GM13977 (cell line): ENCODE results near the gene ST6GALNAC3.

Experiments
- DNase-seq: peaks from one replicate; pipeline ENCODE4 v3.0.0; 2012; ENCODE audit warnings: low spot score
- in situ Hi-C: fragments of 300-500 bp; cut with MboI; formaldehyde crosslinking; loops from one replicate; pipeline ENCODE4 v1.12.0; 2022; ENCODE audit warnings: low sequenced_read_pairs, low pct_unique_long_range_greater_than_20kb, mixed read lengths, inconsistent platforms; ENCODE audit not compliant: unreplicated experiment
- TF ChIP-seq, protein P1 (sequence below): IDR thresholded peaks from 2 replicates; pipeline ENCODE4 v1.5.1; 2012; ENCODE audit warnings: mild to moderate bottlenecking, control low read depth; ENCODE audit not compliant: insufficient read depth; ENCODE audit errors: extremely low read depth, missing control alignments

Gene ST6GALNAC3

DNA sequence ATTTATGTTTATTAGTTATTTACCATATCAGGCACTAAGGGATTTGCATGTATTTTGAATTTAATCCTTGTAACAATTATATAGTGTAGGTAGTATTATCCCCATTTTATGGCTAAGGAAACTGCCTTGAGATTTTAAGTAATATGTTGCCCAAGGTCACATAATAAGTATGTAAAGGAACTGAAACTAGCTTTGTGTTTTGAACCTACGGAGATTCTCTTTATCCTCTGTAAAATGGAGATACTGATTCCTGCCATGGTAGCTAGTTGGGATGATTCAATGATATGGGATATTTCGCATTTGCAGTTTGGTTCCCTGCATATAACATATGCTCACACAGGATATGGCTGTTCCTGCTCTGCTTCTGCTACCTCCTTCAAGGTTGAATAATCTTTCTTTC, 144.3 kb downstream of the ST6GALNAC3 start:
- TF ChIP-seq, protein P1, sequence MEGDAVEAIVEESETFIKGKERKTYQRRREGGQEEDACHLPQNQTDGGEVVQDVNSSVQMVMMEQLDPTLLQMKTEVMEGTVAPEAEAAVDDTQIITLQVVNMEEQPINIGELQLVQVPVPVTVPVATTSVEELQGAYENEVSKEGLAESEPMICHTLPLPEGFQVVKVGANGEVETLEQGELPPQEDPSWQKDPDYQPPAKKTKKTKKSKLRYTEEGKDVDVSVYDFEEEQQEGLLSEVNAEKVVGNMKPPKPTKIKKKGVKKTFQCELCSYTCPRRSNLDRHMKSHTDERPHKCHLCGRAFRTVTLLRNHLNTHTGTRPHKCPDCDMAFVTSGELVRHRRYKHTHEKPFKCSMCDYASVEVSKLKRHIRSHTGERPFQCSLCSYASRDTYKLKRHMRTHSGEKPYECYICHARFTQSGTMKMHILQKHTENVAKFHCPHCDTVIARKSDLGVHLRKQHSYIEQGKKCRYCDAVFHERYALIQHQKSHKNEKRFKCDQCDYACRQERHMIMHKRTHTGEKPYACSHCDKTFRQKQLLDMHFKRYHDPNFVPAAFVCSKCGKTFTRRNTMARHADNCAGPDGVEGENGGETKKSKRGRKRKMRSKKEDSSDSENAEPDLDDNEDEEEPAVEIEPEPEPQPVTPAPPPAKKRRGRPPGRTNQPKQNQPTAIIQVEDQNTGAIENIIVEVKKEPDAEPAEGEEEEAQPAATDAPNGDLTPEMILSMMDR: no peak
- in situ Hi-C loops: no loop called here
- DNase-seq: no peak

DNA sequence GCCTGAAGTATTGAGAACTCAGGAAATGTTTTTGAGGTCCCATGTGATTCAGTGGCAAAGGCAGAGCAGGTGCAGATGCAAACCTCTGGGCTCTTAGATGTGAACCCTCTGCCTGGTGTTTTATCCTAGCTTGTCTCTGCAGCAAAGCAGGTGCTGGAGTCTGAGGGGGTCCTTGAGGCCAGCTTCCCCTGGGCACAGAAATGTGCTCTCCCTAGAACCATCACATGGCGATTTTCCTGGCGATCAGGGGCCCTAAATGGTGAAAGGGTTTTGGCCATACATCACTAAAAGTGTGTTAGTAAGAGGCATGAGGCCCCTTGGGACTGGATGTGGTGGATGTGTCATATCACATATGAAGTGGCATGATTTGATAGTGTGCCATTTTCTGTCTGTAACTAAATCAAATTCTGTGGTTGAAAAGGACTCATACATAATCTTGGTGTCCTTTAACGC, 144.8 kb downstream of the ST6GALNAC3 start:
- in situ Hi-C loops: no loop called here
- TF ChIP-seq, protein P1: no peak
- no peak for DNase-seq

DNA sequence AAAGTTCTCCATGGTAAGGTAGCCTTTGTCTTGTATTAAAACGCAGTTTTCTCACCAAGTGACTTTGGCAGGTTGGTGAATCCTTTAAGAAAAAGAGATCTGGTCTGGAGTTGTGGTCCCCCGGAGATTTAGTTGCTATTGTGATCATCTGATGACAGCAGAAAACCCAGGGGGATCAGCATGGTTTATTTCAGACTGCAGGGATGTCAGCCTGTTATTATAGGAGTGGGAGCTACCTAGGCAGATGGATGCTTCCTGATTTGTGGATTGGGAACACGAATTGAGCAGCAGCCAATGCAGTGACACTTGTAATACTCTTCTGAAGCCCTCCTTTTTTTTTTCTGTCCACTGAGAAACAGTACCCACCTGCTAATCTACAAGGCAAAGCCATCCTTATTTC, 150.2 kb downstream of the ST6GALNAC3 start:
- no peak for DNase-seq
- TF ChIP-seq, protein P1: no peak
- in situ Hi-C loops: no loop called here

DNA sequence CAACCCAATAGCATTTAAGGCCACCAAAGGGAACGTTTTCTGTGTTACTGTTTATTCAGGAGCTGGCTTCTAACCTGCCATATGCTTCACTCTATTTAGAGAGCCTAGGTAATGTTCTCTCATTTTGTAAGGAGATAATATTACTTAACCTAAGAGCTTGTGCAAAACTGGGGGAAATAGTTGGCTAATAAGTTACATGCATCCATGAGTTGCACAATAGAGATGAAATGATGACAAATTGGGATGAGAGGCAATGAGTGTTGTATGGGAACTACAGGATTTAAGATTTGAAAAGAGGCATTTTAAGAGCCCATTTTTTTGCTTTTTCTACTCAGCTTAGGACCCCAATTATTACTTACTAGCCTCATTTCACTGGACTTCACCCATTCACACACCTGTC, 151.0 kb downstream of the ST6GALNAC3 start:
- in situ Hi-C loops: no loop called here
- TF ChIP-seq, protein P1: no peak
- DNase-seq: no peak

DNA sequence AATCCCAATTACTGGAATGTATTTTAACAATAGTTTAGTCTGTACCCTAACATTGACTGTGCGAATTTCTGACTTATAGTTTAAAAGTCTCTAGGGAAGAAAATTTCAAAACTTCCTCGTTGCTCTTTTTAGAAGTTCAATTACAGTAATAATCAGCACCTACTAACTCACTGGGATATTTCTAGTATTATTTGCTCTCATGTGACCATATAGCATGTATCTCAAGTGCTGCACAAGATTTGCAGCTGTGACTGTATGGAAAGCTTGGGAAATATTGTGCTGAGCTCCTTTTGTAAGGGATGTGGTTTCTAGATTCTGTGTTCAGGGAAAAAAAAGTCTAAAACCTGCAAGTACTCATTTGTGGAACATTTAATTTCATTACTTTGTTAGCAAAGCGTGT, 153.1 kb downstream of the ST6GALNAC3 start:
- TF ChIP-seq, protein P1: no peak
- in situ Hi-C loops: no loop called here
- DNase-seq: no peak

DNA sequence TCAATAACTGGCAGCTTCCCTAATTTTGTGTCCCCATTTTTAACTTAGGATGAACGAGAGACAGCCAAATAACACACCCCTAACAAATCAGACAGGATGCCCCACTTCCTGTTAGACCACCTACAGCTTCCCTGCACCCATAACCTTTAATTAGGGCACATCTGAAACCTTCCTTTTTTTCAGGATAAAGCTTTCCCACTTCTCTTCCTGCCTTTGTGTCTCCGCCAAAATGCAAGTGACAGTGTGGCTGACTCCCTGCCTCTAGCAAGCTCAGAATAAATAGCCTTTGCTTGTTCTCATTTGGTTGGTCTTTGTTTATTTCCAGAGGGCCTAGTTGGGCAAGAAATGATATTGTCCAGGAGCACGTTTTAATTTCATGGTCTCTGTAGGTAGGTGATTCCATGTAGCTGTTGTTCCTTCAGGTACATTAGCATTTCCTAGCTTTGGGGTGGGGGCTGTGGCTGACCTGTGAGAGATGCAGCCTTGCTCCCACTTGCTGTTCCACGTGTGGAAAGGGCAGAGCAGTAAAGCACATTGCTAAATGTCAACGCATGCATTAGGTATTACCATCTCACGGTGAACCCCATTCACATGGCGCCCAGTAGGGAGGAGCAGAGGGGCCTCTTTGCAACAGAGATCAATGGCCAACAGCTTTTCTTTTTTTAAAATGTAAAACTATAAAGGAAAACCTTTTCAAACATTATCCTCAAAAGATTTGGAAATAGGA, 154.9 kb downstream of the ST6GALNAC3 start:
- in situ Hi-C loops: no loop called here
- no peak for DNase-seq
- TF ChIP-seq, protein P1: no peak
